Measurements from ENCODE around the gene CRHR2.

The CRHR2 gene

GRCh38 chr7:30674420-30674819, 7.8 kb downstream of the CRHR2 start:
- Histone ChIP-seq H3K36me3 (replicated peaks; ENCODE audit: insufficient read depth, low read length) (no peaks in the 10 kb centered on the region), H3K9me3 (replicated peaks; ENCODE audit: insufficient read depth, low read length) (no peaks in the 10 kb centered on the region), H3K27ac (ENCODE audit: low read length) (no peak overlapping the region), H3K4me3 (ENCODE audit: low read length) (no peak overlapping the region), H3K79me2 (ENCODE audit: low read length) (no peaks in the 10 kb centered on the region), H3K27me3 (replicated peaks; ENCODE audit: insufficient read depth, low read length) (no peaks in the 10 kb centered on the region), H3K9me2 (replicated peaks; ENCODE audit: insufficient read depth, low read length) (no peaks in the 10 kb centered on the region), H3F3A (ENCODE audit: insufficient read depth, low read length) (no peaks in the 10 kb centered on the region), H3K4me2 (ENCODE audit: low read depth, low read length) (no peak overlapping the region), H2AFZ (ENCODE audit: low read length) (no peak overlapping the region), H3K9ac (ENCODE audit: low read length) (no peak overlapping the region), H3K4me1 (ENCODE audit: low read length) (no peaks in the 10 kb centered on the region), H4K20me1 (ENCODE audit: insufficient read depth, low read length) (no peaks in the 10 kb centered on the region)
- no peak for TF ChIP-seq EZH2 (optimal IDR thresholded peaks at IDR 0.05; ENCODE audit: low read depth, low read length)
- TF ChIP-seq, protein P1, sequence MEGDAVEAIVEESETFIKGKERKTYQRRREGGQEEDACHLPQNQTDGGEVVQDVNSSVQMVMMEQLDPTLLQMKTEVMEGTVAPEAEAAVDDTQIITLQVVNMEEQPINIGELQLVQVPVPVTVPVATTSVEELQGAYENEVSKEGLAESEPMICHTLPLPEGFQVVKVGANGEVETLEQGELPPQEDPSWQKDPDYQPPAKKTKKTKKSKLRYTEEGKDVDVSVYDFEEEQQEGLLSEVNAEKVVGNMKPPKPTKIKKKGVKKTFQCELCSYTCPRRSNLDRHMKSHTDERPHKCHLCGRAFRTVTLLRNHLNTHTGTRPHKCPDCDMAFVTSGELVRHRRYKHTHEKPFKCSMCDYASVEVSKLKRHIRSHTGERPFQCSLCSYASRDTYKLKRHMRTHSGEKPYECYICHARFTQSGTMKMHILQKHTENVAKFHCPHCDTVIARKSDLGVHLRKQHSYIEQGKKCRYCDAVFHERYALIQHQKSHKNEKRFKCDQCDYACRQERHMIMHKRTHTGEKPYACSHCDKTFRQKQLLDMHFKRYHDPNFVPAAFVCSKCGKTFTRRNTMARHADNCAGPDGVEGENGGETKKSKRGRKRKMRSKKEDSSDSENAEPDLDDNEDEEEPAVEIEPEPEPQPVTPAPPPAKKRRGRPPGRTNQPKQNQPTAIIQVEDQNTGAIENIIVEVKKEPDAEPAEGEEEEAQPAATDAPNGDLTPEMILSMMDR (IDR thresholded peaks at IDR 0.05; ENCODE audit: low read length): no peak
- TF ChIP-seq EZH2phosphoT487 (IDR thresholded peaks at IDR 0.05; ENCODE audit: low read length): no peak
- DNase-seq: no peak

DNA sequence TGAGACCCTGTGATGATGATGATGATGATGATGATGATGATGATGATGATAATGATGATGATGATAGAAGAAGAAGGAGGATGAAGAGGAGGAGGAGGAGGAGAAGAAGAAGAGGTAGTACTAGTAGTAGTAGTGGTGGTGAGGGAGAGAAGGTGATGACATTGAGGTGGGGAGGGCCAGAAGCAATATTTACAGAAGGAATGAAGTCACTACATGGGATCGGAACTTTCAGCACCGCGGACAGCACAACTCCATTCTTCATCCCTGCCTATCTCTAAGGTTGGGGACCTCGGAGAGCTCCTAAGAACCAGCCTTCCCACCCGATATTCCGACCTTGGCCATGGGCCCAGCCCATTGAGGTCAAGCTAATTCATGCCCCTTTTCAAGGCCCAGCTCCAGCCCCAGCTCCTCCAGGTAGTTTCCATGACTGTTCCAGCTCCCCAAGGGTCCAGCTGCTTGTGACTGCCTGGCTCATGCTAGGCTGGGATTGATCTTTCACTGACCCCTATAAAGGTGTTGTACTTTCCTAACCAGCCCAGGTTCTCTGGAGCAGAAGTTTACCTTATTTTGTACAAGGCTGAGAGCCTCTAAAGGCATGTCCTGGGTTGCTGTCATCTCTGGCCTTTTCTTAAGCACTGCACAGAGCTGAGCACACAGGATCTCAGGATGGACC, 10.3 kb downstream of the CRHR2 start:
- Histone ChIP-seq H3F3A (ENCODE audit: insufficient read depth, low read length) (no peaks in the 10 kb centered on the region), H3K4me3 (ENCODE audit: low read length) (no peak overlapping the region), H3K27me3 (replicated peaks; ENCODE audit: insufficient read depth, low read length) (no peaks in the 10 kb centered on the region), H4K20me1 (ENCODE audit: insufficient read depth, low read length) (no peaks in the 10 kb centered on the region), H3K79me2 (ENCODE audit: low read length) (no peaks in the 10 kb centered on the region), H3K9ac (ENCODE audit: low read length) (no peak overlapping the region), H3K9me2 (replicated peaks; ENCODE audit: insufficient read depth, low read length) (no peaks in the 10 kb centered on the region), H3K4me2 (ENCODE audit: low read depth, low read length) (no peak overlapping the region), H3K27ac (ENCODE audit: low read length) (no peak overlapping the region), H3K9me3 (replicated peaks; ENCODE audit: insufficient read depth, low read length) (no peaks in the 10 kb centered on the region), H3K36me3 (replicated peaks; ENCODE audit: insufficient read depth, low read length) (no peaks in the 10 kb centered on the region), H2AFZ (ENCODE audit: low read length) (no peak overlapping the region), H3K4me1 (ENCODE audit: low read length) (no peaks in the 10 kb centered on the region)
- TF ChIP-seq EZH2phosphoT487 (IDR thresholded peaks at IDR 0.05; ENCODE audit: low read length) (no peak), EZH2 (optimal IDR thresholded peaks at IDR 0.05; ENCODE audit: low read depth, low read length) (no peak)
- TF ChIP-seq, protein P1 (IDR thresholded peaks at IDR 0.05; ENCODE audit: low read length): no peak
- peak; percentile 50 for DNase-seq

- Histone ChIP-seq H3K27ac (ENCODE audit: low read length) (no peak overlapping the region), H3K27me3 (replicated peaks; ENCODE audit: insufficient read depth, low read length) (no peaks in the 10 kb centered on the region), H3K4me1 (ENCODE audit: low read length) (no peaks in the 10 kb centered on the region), H3K9ac (ENCODE audit: low read length) (no peak overlapping the region), H3K36me3 (replicated peaks; ENCODE audit: insufficient read depth, low read length) (no peaks in the 10 kb centered on the region), H3K79me2 (ENCODE audit: low read length) (no peaks in the 10 kb centered on the region), H3F3A (ENCODE audit: insufficient read depth, low read length) (no peaks in the 10 kb centered on the region), H3K4me3 (ENCODE audit: low read length) (no peak overlapping the region), H4K20me1 (ENCODE audit: insufficient read depth, low read length) (no peaks in the 10 kb centered on the region), H2AFZ (ENCODE audit: low read length) (no peak overlapping the region), H3K4me2 (ENCODE audit: low read depth, low read length) (no peak overlapping the region), H3K9me2 (replicated peaks; ENCODE audit: insufficient read depth, low read length) (no peaks in the 10 kb centered on the region), H3K9me3 (replicated peaks; ENCODE audit: insufficient read depth, low read length) (no peaks in the 10 kb centered on the region)
- TF ChIP-seq, protein P1 (IDR thresholded peaks at IDR 0.05; ENCODE audit: low read length): no peak
- no peak for DNase-seq
Measured at GRCh38 chr7:30668102-30668501, 14.2 kb downstream of the CRHR2 start.
